ENCODE results near the gene LEFTY1.

LEFTY1 gene

GRCh38 chr1:225845571-225846259 is 43.2 kb downstream of the LEFTY1 start:
- peak; percentile 66 for TF ChIP-seq CTCF (IDR thresholded peaks at IDR 0.05; ENCODE audit: extremely low read depth, insufficient read depth, missing control alignments)
- in situ Hi-C loops (cut with MboI; ENCODE audit: low pct_unique_long_range_greater_than_20kb, low sequenced_read_pairs, unreplicated experiment) = no loop called here
- peak; percentile 46 for DNase-seq (ENCODE audit: low spot score)

- in situ Hi-C loops (cut with MboI; ENCODE audit: low pct_unique_long_range_greater_than_20kb, low sequenced_read_pairs, unreplicated experiment) = no loop called here
- TF ChIP-seq CTCF (IDR thresholded peaks at IDR 0.05; ENCODE audit: extremely low read depth, insufficient read depth, missing control alignments) = no peak
Observed at GRCh38 chr1:225845097-225845496, 43.8 kb downstream of the LEFTY1 start.

GRCh38 chr1:225844236-225845061 is 44.5 kb downstream of the LEFTY1 start:
- no peak for TF ChIP-seq CTCF (IDR thresholded peaks at IDR 0.05; ENCODE audit: extremely low read depth, insufficient read depth, missing control alignments)
- in situ Hi-C loops (cut with MboI; ENCODE audit: low pct_unique_long_range_greater_than_20kb, low sequenced_read_pairs, unreplicated experiment) = no loop called here
- no peak for DNase-seq (ENCODE audit: low spot score)

More at GRCh38 chr1:225845097-225845496, 43.8 kb downstream of the LEFTY1 start:
- no peak for DNase-seq (ENCODE audit: low spot score)

- in situ Hi-C loops (cut with MboI; ENCODE audit: low pct_unique_long_range_greater_than_20kb, low sequenced_read_pairs, unreplicated experiment) = no loop called here
- DNase-seq (ENCODE audit: low spot score) = no peak
- TF ChIP-seq CTCF (IDR thresholded peaks at IDR 0.05; ENCODE audit: extremely low read depth, insufficient read depth, missing control alignments) = no peak
Observed at GRCh38 chr1:225843426-225843795, 45.5 kb downstream of the LEFTY1 start.

- in situ Hi-C loops (cut with MboI; ENCODE audit: low pct_unique_long_range_greater_than_20kb, low sequenced_read_pairs, unreplicated experiment) = no loop called here
- no peak for TF ChIP-seq CTCF (IDR thresholded peaks at IDR 0.05; ENCODE audit: extremely low read depth, insufficient read depth, missing control alignments)
- no peak for DNase-seq (ENCODE audit: low spot score)
Observed at GRCh38 chr1:225842788-225843425, 46.0 kb downstream of the LEFTY1 start.

- in situ Hi-C loops (cut with MboI; ENCODE audit: low pct_unique_long_range_greater_than_20kb, low sequenced_read_pairs, unreplicated experiment) = no loop called here
- no peak for TF ChIP-seq CTCF (IDR thresholded peaks at IDR 0.05; ENCODE audit: extremely low read depth, insufficient read depth, missing control alignments)
- DNase-seq (ENCODE audit: low spot score) = no peak
Observed at GRCh38 chr1:225842074-225842473, 46.9 kb downstream of the LEFTY1 start.

Measured in GM13977 (cell line).